ENCODE results near the gene KCTD3.

The KCTD3 gene

GRCh38 chr1:215661033-215661432 lies 93.9 kb downstream of the KCTD3 start:
- no peak for DNase-seq

GRCh38 chr1:215665215-215665614 lies 98.1 kb downstream of the KCTD3 start:
- DNase-seq, result no peak

- DNase-seq, result no peak
Measured at GRCh38 chr1:215667761-215668160, 100.7 kb downstream of the KCTD3 start.

GRCh38 chr1:215669806-215670491 lies 102.8 kb downstream of the KCTD3 start:
- no peak for DNase-seq

Data from stimulated activated naive CD4-positive, alpha-beta T cell (primary cell).